ENCODE results near the gene DDX24. TPM values are rescaled to one million over a fixed set of nuclear protein-coding genes. Genes with fewer than 3 reads are reported as not detected.

The DDX24 gene
- total and polyA plus RNA-seq, 7 donors = 42.5 to 147 (median 109) TPM

DNA sequence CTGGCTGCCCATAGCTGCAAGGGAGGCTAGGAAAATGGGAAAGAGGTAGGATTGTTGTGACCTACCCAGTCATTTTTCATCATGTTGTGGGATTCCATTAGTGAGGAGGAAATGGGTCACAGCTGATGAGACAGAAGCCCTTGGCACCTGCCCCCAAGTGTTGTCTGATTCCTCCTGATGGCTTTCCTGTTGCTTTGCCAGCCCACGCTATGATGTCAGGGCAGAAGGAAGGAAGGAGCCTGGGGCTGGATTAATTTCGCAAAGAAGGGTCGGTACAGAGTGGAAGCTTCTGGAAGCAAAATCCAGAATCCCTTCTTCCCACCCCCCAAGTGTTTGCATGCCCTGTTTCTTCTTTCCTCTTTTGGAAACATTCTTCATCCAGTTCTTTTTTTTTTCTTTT lies 46.1 kb downstream of the DDX24 start:
- no peaks in the 10 kb centered on the region for H3K36me3 ChIP-seq
- WGBS, 2 donors = 90 to 94% methylated on average over 3 of the region's 3 CpGs
- H3K27me3 ChIP-seq = no peaks in the 10 kb centered on the region
- no peak for DNase-seq
- H3K4me3 ChIP-seq = no peak overlapping the region
- peaks cover 0 to 4% (median 0%) of the 10 kb centered on the region in 4 donors for H3K4me1 ChIP-seq
- H3K9me3 ChIP-seq = no peaks in the 10 kb centered on the region
- no peak overlapping the region for H3K27ac ChIP-seq
- intact Hi-C loops (cut with DNase I) = loop anchor here (5.0 kb wide), 1 partner anchor 142 kb away; no protein-coding TSS in a partner anchor
- TF ChIP-seq POLR2AphosphoS5 (IDR thresholded peaks at IDR 0.05) (no peak), POLR2A (IDR thresholded peaks at IDR 0.05) (no peak), EP300 (IDR thresholded peaks at IDR 0.05) (no peak)
- TF ChIP-seq, protein P1, sequence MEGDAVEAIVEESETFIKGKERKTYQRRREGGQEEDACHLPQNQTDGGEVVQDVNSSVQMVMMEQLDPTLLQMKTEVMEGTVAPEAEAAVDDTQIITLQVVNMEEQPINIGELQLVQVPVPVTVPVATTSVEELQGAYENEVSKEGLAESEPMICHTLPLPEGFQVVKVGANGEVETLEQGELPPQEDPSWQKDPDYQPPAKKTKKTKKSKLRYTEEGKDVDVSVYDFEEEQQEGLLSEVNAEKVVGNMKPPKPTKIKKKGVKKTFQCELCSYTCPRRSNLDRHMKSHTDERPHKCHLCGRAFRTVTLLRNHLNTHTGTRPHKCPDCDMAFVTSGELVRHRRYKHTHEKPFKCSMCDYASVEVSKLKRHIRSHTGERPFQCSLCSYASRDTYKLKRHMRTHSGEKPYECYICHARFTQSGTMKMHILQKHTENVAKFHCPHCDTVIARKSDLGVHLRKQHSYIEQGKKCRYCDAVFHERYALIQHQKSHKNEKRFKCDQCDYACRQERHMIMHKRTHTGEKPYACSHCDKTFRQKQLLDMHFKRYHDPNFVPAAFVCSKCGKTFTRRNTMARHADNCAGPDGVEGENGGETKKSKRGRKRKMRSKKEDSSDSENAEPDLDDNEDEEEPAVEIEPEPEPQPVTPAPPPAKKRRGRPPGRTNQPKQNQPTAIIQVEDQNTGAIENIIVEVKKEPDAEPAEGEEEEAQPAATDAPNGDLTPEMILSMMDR (IDR thresholded peaks at IDR 0.05) = no peak

DNA sequence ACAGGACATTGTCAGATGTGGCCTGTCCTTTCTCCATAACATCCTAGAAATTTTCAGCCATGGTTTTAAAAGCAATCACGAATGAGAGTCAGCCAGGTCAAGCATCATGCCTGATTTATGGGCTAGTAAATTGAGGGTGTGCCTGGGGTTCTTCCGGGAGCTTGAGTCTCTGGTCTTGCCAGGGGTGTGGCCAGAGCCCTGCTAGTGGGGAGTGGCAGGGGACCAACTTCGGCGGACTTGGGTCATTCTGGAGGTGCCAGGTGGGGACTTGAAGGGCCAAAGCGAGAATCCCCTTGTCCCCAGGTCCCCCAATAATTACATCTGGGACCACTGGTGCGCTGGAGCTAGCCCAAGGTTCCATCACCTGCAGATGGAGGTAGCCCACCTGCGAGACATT lies 49.1 kb downstream of the DDX24 start:
- no peak for TF ChIP-seq POLR2A (IDR thresholded peaks at IDR 0.05)
- no peak for TF ChIP-seq POLR2AphosphoS5 (IDR thresholded peaks at IDR 0.05)
- no peak for TF ChIP-seq EP300 (IDR thresholded peaks at IDR 0.05)
- TF ChIP-seq, protein P1 (IDR thresholded peaks at IDR 0.05) = no peak
- Histone ChIP-seq H3K27ac (no peak overlapping the region), H3K9me3 (no peaks in the 10 kb centered on the region), H3K4me3 (no peak overlapping the region), H3K27me3 (no peaks in the 10 kb centered on the region), H3K36me3 (no peaks in the 10 kb centered on the region), H3K4me1 (peaks cover 0 to 14% (median 4%) of the 10 kb centered on the region in 4 donors)
- whole genome bisulfite sequencing, 2 donors = 41 to 67% methylated on average over 7 of the region's 7 CpGs
- no peak for DNase-seq
- intact Hi-C loops (cut with DNase I) = no loop called here

DNA sequence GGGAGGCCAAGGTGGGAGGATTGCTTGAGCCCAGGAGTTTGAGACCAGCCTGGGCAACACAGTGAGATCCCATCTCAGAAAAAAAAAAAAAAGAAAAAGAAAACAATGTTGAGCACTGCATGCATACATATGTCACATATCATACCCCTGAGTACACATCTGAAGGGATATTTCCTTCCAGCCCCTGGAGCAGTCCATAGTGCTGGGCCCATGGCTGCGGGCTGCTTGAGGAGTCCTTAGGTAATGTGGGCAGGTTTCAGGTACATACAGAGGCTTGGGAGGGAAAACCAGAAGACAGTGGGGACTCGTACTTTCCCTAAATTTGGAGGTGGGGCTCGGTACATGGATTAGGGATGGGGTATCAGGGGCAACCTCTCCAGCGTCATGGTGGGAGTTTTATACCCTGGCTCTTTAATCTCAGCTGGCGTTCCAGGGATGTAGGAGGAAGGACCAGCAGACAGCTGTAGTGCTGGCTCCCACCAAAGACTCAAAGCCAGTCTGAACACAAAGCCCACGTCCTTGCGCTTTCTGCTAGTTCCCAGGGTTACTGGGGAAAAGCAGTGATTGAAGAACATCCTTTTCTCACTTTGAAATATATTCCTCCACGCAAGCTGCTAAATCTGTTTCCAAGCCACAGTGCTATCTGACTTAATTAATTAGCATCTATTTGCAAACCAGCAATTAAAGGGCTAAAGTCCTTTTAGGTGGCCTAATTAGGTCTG lies 49.7 kb downstream of the DDX24 start:
- intact Hi-C loops (cut with DNase I) = no loop called here
- Histone ChIP-seq H3K4me3 (no peak overlapping the region), H3K27me3 (no peaks in the 10 kb centered on the region), H3K9me3 (no peaks in the 10 kb centered on the region), H3K36me3 (no peaks in the 10 kb centered on the region), H3K27ac (no peak overlapping the region), H3K4me1 (peaks cover 0 to 17% (median 10%) of the 10 kb centered on the region in 4 donors)
- DNase-seq = no peak
- WGBS, 2 donors = 83 to 91% methylated on average over 8 of the region's 8 CpGs
- no peak for TF ChIP-seq EP300 (IDR thresholded peaks at IDR 0.05)
- no peak for TF ChIP-seq POLR2A (IDR thresholded peaks at IDR 0.05)
- TF ChIP-seq, protein P1 (IDR thresholded peaks at IDR 0.05) = no peak
- no peak for TF ChIP-seq POLR2AphosphoS5 (IDR thresholded peaks at IDR 0.05)

DNA sequence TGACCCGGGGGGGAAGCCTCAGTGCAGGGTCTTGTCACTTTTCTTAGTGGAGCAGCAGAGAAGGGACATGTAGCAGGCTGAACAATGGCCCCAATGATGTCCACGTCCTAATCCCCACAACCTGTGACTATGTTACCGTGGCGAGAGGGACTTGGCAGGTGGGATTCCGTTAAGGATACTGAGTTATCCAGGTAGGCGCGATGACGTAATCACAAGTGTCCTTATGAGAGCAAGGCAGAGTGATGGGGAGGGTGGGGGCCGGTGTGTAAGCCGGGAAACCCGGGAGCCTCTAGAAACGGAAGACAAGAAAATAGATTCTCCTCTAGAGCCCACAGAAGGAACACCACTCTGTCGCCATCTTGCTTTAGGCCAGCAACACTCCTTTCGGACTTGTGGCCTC lies 50.4 kb downstream of the DDX24 start:
- no peak for DNase-seq
- intact Hi-C loops (cut with DNase I) = no loop called here

More for the DNA sequence above, 50.4 kb downstream of the DDX24 start:
- Histone ChIP-seq H3K27ac (no peak overlapping the region), H3K36me3 (no peaks in the 10 kb centered on the region), H3K4me3 (no peak overlapping the region), H3K27me3 (no peaks in the 10 kb centered on the region), H3K9me3 (no peaks in the 10 kb centered on the region), H3K4me1 (peaks cover 0 to 16% (median 10%) of the 10 kb centered on the region in 4 donors)
- TF ChIP-seq POLR2AphosphoS5 (IDR thresholded peaks at IDR 0.05) (no peak), POLR2A (IDR thresholded peaks at IDR 0.05) (no peak), EP300 (IDR thresholded peaks at IDR 0.05) (no peak)
- TF ChIP-seq, protein P1 (IDR thresholded peaks at IDR 0.05) = no peak
- 89 to 93% methylated on average over 14 of the region's 14 CpGs for WGBS, 2 donors

Measured in sigmoid colon (tissue), 7 donors.